ENCODE measurements around the gene PRKAA2.

Gene PRKAA2

DNA sequence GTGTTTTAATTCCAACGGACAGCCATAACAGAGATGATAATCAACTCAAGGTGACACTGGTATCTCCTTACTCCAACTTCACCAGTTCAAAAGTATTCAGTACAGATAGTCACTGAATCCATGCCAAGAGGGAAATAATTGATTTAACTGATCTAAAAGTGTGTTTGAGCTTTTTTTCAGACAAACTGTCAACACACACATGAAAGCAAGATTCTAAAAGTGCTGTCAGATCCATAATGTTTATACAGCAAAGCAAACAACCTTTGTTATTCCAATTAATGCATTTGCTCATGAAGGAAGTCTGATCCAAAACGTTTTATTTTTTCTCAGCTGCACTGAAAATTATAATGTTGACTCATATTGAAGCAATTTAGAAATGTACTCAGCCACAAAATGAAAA is 5.9 kb upstream of the PRKAA2 start:
- in situ Hi-C loops (cut with HindIII; ENCODE audit: low pct_ligation_motif_present, low sequenced_read_pairs) = no loop called here
- no peak for DNase-seq
- no peak overlapping the region for H3K27ac ChIP-seq

DNA sequence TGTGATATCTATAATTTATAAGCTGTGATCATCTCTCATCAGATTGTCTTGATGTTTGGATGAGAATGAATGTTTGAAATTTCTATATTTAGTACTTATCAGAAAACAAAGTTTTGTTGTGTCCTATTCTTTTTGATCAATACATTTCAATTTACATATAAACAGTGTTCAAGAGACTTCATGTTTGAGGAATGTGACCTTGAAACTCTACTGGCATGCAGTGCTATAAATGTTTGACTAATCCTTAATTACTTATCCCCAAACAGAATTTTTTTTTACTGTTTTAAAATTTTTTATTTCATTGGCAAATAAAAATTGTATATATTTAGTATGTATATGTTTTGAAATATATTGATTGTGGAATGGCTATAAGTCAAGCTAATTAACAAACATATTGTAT is 1.5 kb upstream of the PRKAA2 start:
- Histone ChIP-seq H3K4me3 (ENCODE audit: low read depth, low read length) (no peak overlapping the region), H3K36me3 (replicated peaks) (no peaks in the 10 kb centered on the region), H3K27ac (no peak overlapping the region), H3K27me3 (replicated peaks) (no peaks in the 10 kb centered on the region)
- TF ChIP-seq, protein P1, sequence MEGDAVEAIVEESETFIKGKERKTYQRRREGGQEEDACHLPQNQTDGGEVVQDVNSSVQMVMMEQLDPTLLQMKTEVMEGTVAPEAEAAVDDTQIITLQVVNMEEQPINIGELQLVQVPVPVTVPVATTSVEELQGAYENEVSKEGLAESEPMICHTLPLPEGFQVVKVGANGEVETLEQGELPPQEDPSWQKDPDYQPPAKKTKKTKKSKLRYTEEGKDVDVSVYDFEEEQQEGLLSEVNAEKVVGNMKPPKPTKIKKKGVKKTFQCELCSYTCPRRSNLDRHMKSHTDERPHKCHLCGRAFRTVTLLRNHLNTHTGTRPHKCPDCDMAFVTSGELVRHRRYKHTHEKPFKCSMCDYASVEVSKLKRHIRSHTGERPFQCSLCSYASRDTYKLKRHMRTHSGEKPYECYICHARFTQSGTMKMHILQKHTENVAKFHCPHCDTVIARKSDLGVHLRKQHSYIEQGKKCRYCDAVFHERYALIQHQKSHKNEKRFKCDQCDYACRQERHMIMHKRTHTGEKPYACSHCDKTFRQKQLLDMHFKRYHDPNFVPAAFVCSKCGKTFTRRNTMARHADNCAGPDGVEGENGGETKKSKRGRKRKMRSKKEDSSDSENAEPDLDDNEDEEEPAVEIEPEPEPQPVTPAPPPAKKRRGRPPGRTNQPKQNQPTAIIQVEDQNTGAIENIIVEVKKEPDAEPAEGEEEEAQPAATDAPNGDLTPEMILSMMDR (IDR thresholded peaks at IDR 0.05; ENCODE audit: low read depth, low read length, missing control alignments) = no peak
- no peak for DNase-seq
- in situ Hi-C loops (cut with HindIII; ENCODE audit: low pct_ligation_motif_present, low sequenced_read_pairs) = no loop called here

More for the DNA sequence above, 5.9 kb upstream of the PRKAA2 start:
- Histone ChIP-seq H3K27me3 (replicated peaks) (no peaks in the 10 kb centered on the region), H3K4me3 (ENCODE audit: low read depth, low read length) (no peak overlapping the region), H3K36me3 (replicated peaks) (no peaks in the 10 kb centered on the region)
- TF ChIP-seq, protein P1 (IDR thresholded peaks at IDR 0.05; ENCODE audit: low read depth, low read length, missing control alignments) = no peak

GRCh38 chr1:56644064-56644918 is 823 bp upstream of the PRKAA2 start:
- TF ChIP-seq, protein P1 (IDR thresholded peaks at IDR 0.05; ENCODE audit: low read depth, low read length, missing control alignments) = no peak
- Histone ChIP-seq H3K4me3 (ENCODE audit: low read depth, low read length) (peak overlapping the region; percentile 66), H3K27me3 (replicated peaks) (no peaks in the 10 kb centered on the region), H3K36me3 (replicated peaks) (no peaks in the 10 kb centered on the region), H3K27ac (peak overlapping the region; percentile 25)
- peak; percentile 32 for DNase-seq
- in situ Hi-C loops (cut with HindIII; ENCODE audit: low pct_ligation_motif_present, low sequenced_read_pairs) = no loop called here

DNA sequence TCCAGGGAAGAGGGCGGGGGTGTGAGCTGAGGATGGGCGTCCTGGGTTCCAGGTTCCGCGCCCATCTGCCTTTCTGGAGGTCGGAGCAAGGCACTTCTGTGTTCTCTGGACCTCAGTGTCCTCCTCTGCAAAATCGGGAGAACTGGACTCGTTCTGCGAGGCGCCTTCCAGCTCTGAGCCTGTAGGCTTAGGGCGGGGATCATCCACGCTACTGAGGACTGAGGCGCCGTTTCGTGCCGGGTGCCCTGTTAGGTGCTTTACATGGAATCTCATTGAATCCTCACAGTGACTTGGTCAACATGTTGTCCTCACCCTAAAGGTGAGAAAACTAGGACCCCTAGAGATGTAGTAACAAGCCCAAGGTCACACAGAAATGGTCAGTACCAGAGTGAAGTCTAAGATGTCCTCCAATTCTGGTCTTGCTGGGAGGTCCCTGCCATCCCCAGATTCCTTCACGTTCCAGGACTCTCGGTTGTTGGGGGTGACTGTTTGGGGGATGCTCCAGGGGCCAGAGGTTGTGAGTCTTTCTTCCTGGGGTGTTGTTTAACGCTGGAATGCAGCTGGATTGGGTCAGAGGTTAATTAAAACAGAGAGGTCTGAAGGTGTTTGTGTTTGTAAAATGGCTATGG is 677 bp downstream of the PRKAA2 start:
- DNase-seq = no peak
- in situ Hi-C loops (cut with HindIII; ENCODE audit: low pct_ligation_motif_present, low sequenced_read_pairs) = no loop called here
- Histone ChIP-seq H3K4me3 (ENCODE audit: low read depth, low read length) (peak overlapping the region; percentile 66), H3K27ac (no peak overlapping the region), H3K36me3 (replicated peaks) (no peaks in the 10 kb centered on the region), H3K27me3 (replicated peaks) (no peaks in the 10 kb centered on the region)
- TF ChIP-seq, protein P1 (IDR thresholded peaks at IDR 0.05; ENCODE audit: low read depth, low read length, missing control alignments) = no peak

DNA sequence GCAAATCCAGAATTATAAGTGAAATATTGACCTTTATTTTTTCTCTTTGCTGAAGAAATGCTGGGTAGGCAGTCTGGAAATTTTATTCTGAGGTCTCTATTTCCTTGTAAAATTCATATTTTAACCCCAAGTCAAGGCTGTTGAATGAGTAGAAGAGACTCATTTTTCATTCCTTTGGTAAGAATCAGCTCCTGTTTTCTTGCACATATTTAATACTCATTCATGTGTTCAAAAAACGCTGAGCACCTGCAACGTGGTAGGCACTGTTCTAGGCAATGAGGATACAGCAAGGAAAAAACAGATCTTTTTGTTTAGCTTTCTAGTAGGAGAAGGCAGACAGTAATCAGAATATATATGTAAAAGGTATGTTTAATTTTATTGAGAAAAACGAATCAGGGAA is 1.5 kb downstream of the PRKAA2 start:
- H3K4me3 ChIP-seq (ENCODE audit: low read depth, low read length) = no peak overlapping the region

More for the DNA sequence above, 1.5 kb downstream of the PRKAA2 start:
- Histone ChIP-seq H3K27ac (no peak overlapping the region), H3K36me3 (replicated peaks) (no peaks in the 10 kb centered on the region), H3K27me3 (replicated peaks) (no peaks in the 10 kb centered on the region)
- in situ Hi-C loops (cut with HindIII; ENCODE audit: low pct_ligation_motif_present, low sequenced_read_pairs) = no loop called here
- no peak for DNase-seq
- TF ChIP-seq, protein P1 (IDR thresholded peaks at IDR 0.05; ENCODE audit: low read depth, low read length, missing control alignments) = no peak
